Measurements from ENCODE around the gene PHLDB1.

- TF ChIP-seq POLR2AphosphoS5 (IDR thresholded peaks at IDR 0.05; ENCODE audit: borderline replicate concordance, low read depth, low read length) (no peak), FOXP2 (optimal IDR thresholded peaks at IDR 0.05; ENCODE audit: control extremely low read depth, extremely low read length, insufficient read depth) (no peak)
These were observed 10.9 kb upstream of the PHLDB1 start for GRCh38 chr11:118596224-118597146.
